ENCODE results near the gene HIKESHI.

- TF ChIP-seq CTCF (IDR thresholded peaks at IDR 0.05): no peak
- TF ChIP-seq POLR2A (IDR thresholded peaks at IDR 0.05): no peak
Observed at GRCh38 chr11:86301742-86302091, 323 bp upstream of the HIKESHI start.

Data from prostate gland (tissue), 2 donors.